ENCODE data around the gene FZD2.
"Not testable (repeated sequence)": the region's sequence is repeated elsewhere in the genome, so short reads cannot be mapped to it uniquely, and the experiment has no call there.

FZD2 gene

GRCh38 chr17:44546671-44547606, 10.3 kb upstream of the FZD2 start:
- no peak for DNase-seq

- DNase-seq: no peak
Observed at GRCh38 chr17:44547625-44548267, 9.5 kb upstream of the FZD2 start.

- no peak for DNase-seq
Observed at GRCh38 chr17:44548376-44549230, 8.7 kb upstream of the FZD2 start.

GRCh38 chr17:44549686-44550085, 7.6 kb upstream of the FZD2 start:
- DNase-seq: no peak

- no peak for DNase-seq
Observed at GRCh38 chr17:44552361-44552760, 4.9 kb upstream of the FZD2 start.

- no peak for DNase-seq
Observed at GRCh38 chr17:44555099-44555498, 2.2 kb upstream of the FZD2 start.

GRCh38 chr17:44556166-44556831, 985 bp upstream of the FZD2 start:
- peak; percentile 58 for DNase-seq

GRCh38 chr17:44557651-44558285, 484 bp downstream of the FZD2 start:
- DNase-seq: peak; percentile 30

- DNase-seq: no peak
Observed at GRCh38 chr17:44558334-44558709, 1.0 kb downstream of the FZD2 start.

GRCh38 chr17:44558710-44559633, 1.7 kb downstream of the FZD2 start:
- no peak for DNase-seq

GRCh38 chr17:44559634-44560554, 2.6 kb downstream of the FZD2 start:
- no peak for DNase-seq

GRCh38 chr17:44561237-44561623, 3.9 kb downstream of the FZD2 start:
- no peak for DNase-seq

GRCh38 chr17:44564429-44564828, 7.1 kb downstream of the FZD2 start:
- DNase-seq: no peak

GRCh38 chr17:44565866-44566443, 8.7 kb downstream of the FZD2 start:
- no peak for DNase-seq

- not testable (repeated sequence) for DNase-seq
Observed at GRCh38 chr17:44568311-44568944, 11.1 kb downstream of the FZD2 start.

GRCh38 chr17:44568945-44569858, 11.9 kb downstream of the FZD2 start:
- no peak for DNase-seq

GRCh38 chr17:44572801-44573200, 15.5 kb downstream of the FZD2 start:
- no peak for DNase-seq

GRCh38 chr17:44575403-44575802, 18.1 kb downstream of the FZD2 start:
- DNase-seq: no peak

All from NCI-H2227 treated with DMSO at 0.1 percent for 48 hours (cell line).